ENCODE data around the gene WWOX. TPM values are rescaled to one million over a fixed set of nuclear protein-coding genes. Genes with fewer than 3 reads are reported as not detected.

Gene WWOX
- total RNA-seq, 1 experiment from 2014 or later = 35.6 TPM

GRCh38 chr16:78390508-78391324, 291.3 kb downstream of the WWOX start:
- no peaks in the 10 kb centered on the region for H3K36me3 ChIP-seq (ENCODE audit: low read depth)
- ChIA-PET CTCF (no interaction called here), POLR2A (ENCODE audit: unreplicated experiment) (no interaction called here)
- H3K4me1 ChIP-seq (replicated peaks; ENCODE audit: insufficient read depth) = no peaks in the 10 kb centered on the region
- H3K9me2 ChIP-seq (ENCODE audit: insufficient read depth) = no peaks in the 10 kb centered on the region
- intact Hi-C loops (cut with micrococcal nuclease; ENCODE audit: unreplicated experiment) = no loop called here
- no peaks in the 10 kb centered on the region for H3K9me3 ChIP-seq (ENCODE audit: insufficient read depth, low read depth)
- no peak for DNase-seq
- no peaks in the 10 kb centered on the region for H3K79me2 ChIP-seq (ENCODE audit: low read depth)
- H3K4me2 ChIP-seq = no peak overlapping the region
- TF ChIP-seq EZH2 (IDR thresholded peaks at IDR 0.05; ENCODE audit: low read depth) (no peak), CTCF (conservative IDR thresholded peaks at IDR 0.05) (no peak)
- H3K27me3 ChIP-seq (ENCODE audit: insufficient read depth, low read depth) = no peaks in the 10 kb centered on the region
- H3F3A ChIP-seq (ENCODE audit: insufficient read depth, low read depth) = no peaks in the 10 kb centered on the region
- no peak overlapping the region for H2AFZ ChIP-seq
- no peak overlapping the region for H3K4me3 ChIP-seq
- no peak overlapping the region for H3K27ac ChIP-seq
- 0 out of 2 replicates have a peak, but pooled peaks cover 2% of the 10 kb centered on the region for H4K20me1 ChIP-seq (ENCODE audit: insufficient read depth)
- no TSS peak for BruUV-seq (replicated peaks)

GRCh38 chr16:78392585-78393195, 293.2 kb downstream of the WWOX start:
- DNase-seq = no peak
- H3K27me3 ChIP-seq (ENCODE audit: insufficient read depth, low read depth) = no peaks in the 10 kb centered on the region
- no peaks in the 10 kb centered on the region for H3K36me3 ChIP-seq (ENCODE audit: low read depth)
- H3K9me3 ChIP-seq (ENCODE audit: insufficient read depth, low read depth) = no peaks in the 10 kb centered on the region
- no peak overlapping the region for H3K27ac ChIP-seq
- H2AFZ ChIP-seq = no peak overlapping the region
- no TSS peak for BruUV-seq (replicated peaks)
- H4K20me1 ChIP-seq (ENCODE audit: insufficient read depth) = 0 out of 2 replicates have a peak, but pooled peaks cover 2% of the 10 kb centered on the region
- POLR2A ChIA-PET (ENCODE audit: unreplicated experiment) = no interaction called here
- H3K79me2 ChIP-seq (ENCODE audit: low read depth) = no peaks in the 10 kb centered on the region
- H3K4me3 ChIP-seq = no peak overlapping the region
- intact Hi-C loops (cut with micrococcal nuclease; ENCODE audit: unreplicated experiment) = no loop called here
- H3K4me1 ChIP-seq (replicated peaks; ENCODE audit: insufficient read depth) = no peaks in the 10 kb centered on the region
- 0 out of 2 replicates have a peak, but pooled peaks cover 4% of the 10 kb centered on the region for H3K9me2 ChIP-seq (ENCODE audit: insufficient read depth)
- CTCF ChIA-PET = no interaction called here
- TF ChIP-seq CTCF (conservative IDR thresholded peaks at IDR 0.05) (no peak), EZH2 (IDR thresholded peaks at IDR 0.05; ENCODE audit: low read depth) (no peak)
- no peaks in the 10 kb centered on the region for H3F3A ChIP-seq (ENCODE audit: insufficient read depth, low read depth)
- no peak overlapping the region for H3K4me2 ChIP-seq

DNA sequence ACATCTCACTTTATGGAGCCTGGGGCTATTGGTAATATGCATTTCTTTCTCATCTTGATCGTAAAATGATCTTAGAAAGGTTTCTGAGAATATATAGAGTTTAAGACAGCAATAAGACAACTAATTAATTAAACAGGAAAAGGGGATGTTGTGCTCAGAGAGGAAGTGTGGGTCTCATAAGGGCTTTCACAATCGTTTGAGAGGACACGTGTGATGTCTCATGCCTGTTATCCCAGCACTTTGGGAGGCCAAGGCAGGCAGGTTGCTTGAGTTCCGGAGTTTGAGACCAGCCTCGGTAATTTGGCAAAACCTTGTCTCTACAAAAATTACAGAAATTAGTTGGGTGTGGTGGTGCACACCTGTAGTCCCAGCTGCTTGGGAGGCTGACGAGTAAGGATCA, 295.6 kb downstream of the WWOX start:
- Histone ChIP-seq H3K36me3 (ENCODE audit: low read depth) (no peaks in the 10 kb centered on the region), H3K9me3 (ENCODE audit: insufficient read depth, low read depth) (no peaks in the 10 kb centered on the region), H3K27me3 (ENCODE audit: insufficient read depth, low read depth) (no peaks in the 10 kb centered on the region), H3K79me2 (ENCODE audit: low read depth) (no peaks in the 10 kb centered on the region), H3K27ac (no peak overlapping the region), H3K4me1 (replicated peaks; ENCODE audit: insufficient read depth) (no peaks in the 10 kb centered on the region), H4K20me1 (ENCODE audit: insufficient read depth) (0 out of 2 replicates have a peak, but pooled peaks cover 2% of the 10 kb centered on the region), H3F3A (ENCODE audit: insufficient read depth, low read depth) (no peaks in the 10 kb centered on the region), H3K4me2 (no peak overlapping the region), H3K9me2 (ENCODE audit: insufficient read depth) (0 out of 2 replicates have a peak, but pooled peaks cover 4% of the 10 kb centered on the region), H3K4me3 (no peak overlapping the region), H2AFZ (no peak overlapping the region)
- intact Hi-C loops (cut with micrococcal nuclease; ENCODE audit: unreplicated experiment) = no loop called here
- ChIA-PET CTCF (no interaction called here), POLR2A (ENCODE audit: unreplicated experiment) (no interaction called here)
- TF ChIP-seq CTCF (conservative IDR thresholded peaks at IDR 0.05) = no peak
- no peak for TF ChIP-seq EZH2 (IDR thresholded peaks at IDR 0.05; ENCODE audit: low read depth)
- BruUV-seq (replicated peaks) = no TSS peak
- no peak for DNase-seq

Measured in PC-9 (cell line).